Stomach (tissue), 4 donors: Measurements from ENCODE around the gene COX19.

Experiments used
- CTCF ChIP-seq, 7 experiments: fragments of 450-650 bp in 4 of 7; fragments of 200-600 bp in 3 of 7; sonication (generic) in 3 of 7; IDR thresholded peaks; one replicate each; pipeline ENCODE4 v1.5.1; 2016 to 2019; ENCODE audit warnings: antibody characterized with exemption in 7 of 7, control low read depth in 2 of 7, mild to moderate bottlenecking in 1 of 7
- POLR2A ChIP-seq, 4 donors: fragments of 450-650 bp; IDR thresholded peaks; one replicate each; pipeline ENCODE4 v1.6.1; 2016; ENCODE audit warnings: antibody characterized with exemption in 4 of 4, control low read depth in 2 of 4, mild to moderate bottlenecking in 1 of 4, moderate library complexity in 1 of 4
- POLR2AphosphoS5 ChIP-seq, 3 donors: sonication (generic); formaldehyde crosslinking; IDR thresholded peaks; one replicate each; pipeline ENCODE4 v1.6.1; 2016; ENCODE audit warnings: antibody characterized with exemption in 3 of 3

- no peak for TF ChIP-seq CTCF (IDR thresholded peaks at IDR 0.05)
- TF ChIP-seq POLR2A (IDR thresholded peaks at IDR 0.05), result no peak
- TF ChIP-seq POLR2AphosphoS5 (IDR thresholded peaks at IDR 0.05), result no peak
Observed at GRCh38 chr7:1010226-1010625, 34.9 kb upstream of the COX19 start.
